Ovary (tissue), 9 donors: ENCODE results near the gene YIPF2. TPM values are rescaled to one million over a fixed set of nuclear protein-coding genes. Genes with fewer than 3 reads are reported as not detected.

Source experiments
- DNase-seq, 5 donors: peaks; one replicate each; pipeline ENCODE4 v3.0.0-alpha.2; 2019 to 2020
- H3K27ac ChIP-seq, 2 donors: fragments of 200-600 bp; one replicate each; pipeline versions ENCODE4 v1.5.1 to v1.8.0; 2019 to 2022
- H3K27me3 ChIP-seq: fragments of 200-600 bp; one replicate; pipeline ENCODE4 v1.8.0; 2022
- H3K36me3 ChIP-seq: fragments of 200-600 bp; sonication (generic); one replicate; pipeline ENCODE4 v1.5.1; 2019
- H3K4me1 ChIP-seq: one replicate; pipeline ENCODE4 v1.8.1; 2013; ENCODE audit warnings: mild to moderate bottlenecking, moderate library complexity; ENCODE audit not compliant: insufficient read depth
- H3K4me3 ChIP-seq: fragments of 200-600 bp; sonication (generic); one replicate; pipeline ENCODE4 v1.5.1; 2017
- H3K9me3 ChIP-seq, 2 donors: fragments of 200-600 bp in 1 of 2; sonication (generic) in 1 of 2; one replicate each; pipeline versions ENCODE4 v1.5.1 to v1.8.1; 2013 to 2019; ENCODE audit warnings: mild to moderate bottlenecking in 1 of 2, moderate library complexity in 1 of 2
- EP300 ChIP-seq: sonication (generic); formaldehyde crosslinking; IDR thresholded peaks from one replicate; pipeline ENCODE4 v1.6.1; 2017; ENCODE audit warnings: antibody characterized with exemption
- POLR2A ChIP-seq: fragments of 450-650 bp; IDR thresholded peaks from one replicate; pipeline ENCODE4 v1.6.1; 2017; ENCODE audit warnings: antibody characterized with exemption, mild to moderate bottlenecking, moderate library complexity
- WGBS, 3 donors: extraction: QIAGEN DNeasy Blood & Tissue Kit in 1 of 3; methylation state at CpG; one replicate each; pipeline versions ENCODE4 v1.1.5 to v1.1.7; 2013 to 2017; 5-methylcytosine and 5-hydroxymethylcytosine counted together
- intact Hi-C, 4 donors: fragments of 100-400 bp; cut with DNase I; formaldehyde crosslinking; loops; one replicate each; pipeline versions ENCODE4 v1.11.0 to v1.15.1; 2022 to 2023
- polyA plus RNA-seq, 2 donors: library from polyadenylated mRNA; stranded (reverse); fragments of 200-250 nt in 1 of 2; fragments of 350-450 nt in 1 of 2; fragmentation: Illumina TruSeq in 1 of 2; extraction: RNeasy Lipid Tissue Mini Kit (QIAGEN cat#74804) in 1 of 2; gene quantifications; one replicate each; pipeline ENCODE4 v1.2.3, GENCODE V29; 2013 to 2014
- total RNA-seq, 7 donors: library from RNA; depleted of rRNA in 2 of 7; stranded (reverse); fragments of >200 nt in 2 of 7; fragmentation: NEBNext Ultra II Directional in 3 of 7; extraction: Animal tissue kit (Norgen Biotek cat#: 25700) in 3 of 7; gene quantifications; one replicate each; pipeline versions ENCODE4 v1.1.0 to v1.2.4, GENCODE V29; 2016 to 2023
- TF ChIP-seq, protein P1 (sequence below), 3 donors: fragments of 450-650 bp in 2 of 3; fragments of 200-600 bp in 1 of 3; IDR thresholded peaks; one replicate each; pipeline versions ENCODE4 v1.5.1 to v1.8.0; 2016 to 2022; ENCODE audit warnings: antibody characterized with exemption in 3 of 3, mild to moderate bottlenecking in 1 of 3
- donor health status: DM: no; HTN: no; CAD: no; lungs with moderate emphysema.
- donor health status: DM: no; HTN: no; CAD: no.
- donor health status: Bipolar disorder and iron deficiency.
- donor health status: DM: yes; HTN: yes; CAD: no.
- donor health status: DM: no; HTN: no; CAD: no.
- donor health status: DM: yes; HTN: yes; CAD: no.

The YIPF2 gene
- total and polyA plus RNA-seq, 9 donors, result 10.3 to 66.4 (median 45.7) TPM

DNA sequence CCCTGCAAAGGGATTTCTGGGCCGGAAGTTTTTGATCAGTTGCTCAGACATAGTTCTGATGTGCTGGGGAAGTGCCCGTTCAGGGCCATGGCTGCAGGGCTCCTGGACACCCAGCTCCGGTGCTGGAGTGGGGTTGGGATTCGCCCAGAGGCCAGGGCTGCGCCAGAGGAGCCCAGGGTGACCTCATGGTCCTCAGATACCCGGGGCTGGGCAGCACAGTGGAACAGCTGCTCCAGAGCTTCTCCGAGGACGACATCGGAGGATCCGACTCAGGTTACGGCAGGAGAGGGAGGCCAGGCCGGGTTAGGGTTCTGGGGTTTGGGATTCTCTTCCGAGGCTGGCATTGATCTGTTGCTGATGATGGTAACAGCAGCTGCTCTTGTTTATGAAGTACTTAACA, 36.2 kb downstream of the YIPF2 start:
- DNase-seq, result no peak
- H3K4me3 ChIP-seq, result no peak overlapping the region
- H3K27ac ChIP-seq, result no peak overlapping the region
- intact Hi-C loops, result no loop called here
- H3K27me3 ChIP-seq, result no peaks in the 10 kb centered on the region
- H3K36me3 ChIP-seq, result no peaks in the 10 kb centered on the region
- 80 to 92% (median 90%) methylated on average over 13 of the region's 13 CpGs for WGBS, 3 donors
- no peaks in the 10 kb centered on the region for H3K9me3 ChIP-seq
- peaks cover 21% of the 10 kb centered on the region for H3K4me1 ChIP-seq
- TF ChIP-seq EP300 (no peak), POLR2A (no peak)
- TF ChIP-seq, protein P1, sequence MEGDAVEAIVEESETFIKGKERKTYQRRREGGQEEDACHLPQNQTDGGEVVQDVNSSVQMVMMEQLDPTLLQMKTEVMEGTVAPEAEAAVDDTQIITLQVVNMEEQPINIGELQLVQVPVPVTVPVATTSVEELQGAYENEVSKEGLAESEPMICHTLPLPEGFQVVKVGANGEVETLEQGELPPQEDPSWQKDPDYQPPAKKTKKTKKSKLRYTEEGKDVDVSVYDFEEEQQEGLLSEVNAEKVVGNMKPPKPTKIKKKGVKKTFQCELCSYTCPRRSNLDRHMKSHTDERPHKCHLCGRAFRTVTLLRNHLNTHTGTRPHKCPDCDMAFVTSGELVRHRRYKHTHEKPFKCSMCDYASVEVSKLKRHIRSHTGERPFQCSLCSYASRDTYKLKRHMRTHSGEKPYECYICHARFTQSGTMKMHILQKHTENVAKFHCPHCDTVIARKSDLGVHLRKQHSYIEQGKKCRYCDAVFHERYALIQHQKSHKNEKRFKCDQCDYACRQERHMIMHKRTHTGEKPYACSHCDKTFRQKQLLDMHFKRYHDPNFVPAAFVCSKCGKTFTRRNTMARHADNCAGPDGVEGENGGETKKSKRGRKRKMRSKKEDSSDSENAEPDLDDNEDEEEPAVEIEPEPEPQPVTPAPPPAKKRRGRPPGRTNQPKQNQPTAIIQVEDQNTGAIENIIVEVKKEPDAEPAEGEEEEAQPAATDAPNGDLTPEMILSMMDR (IDR thresholded peaks at IDR 0.05), result no peak

DNA sequence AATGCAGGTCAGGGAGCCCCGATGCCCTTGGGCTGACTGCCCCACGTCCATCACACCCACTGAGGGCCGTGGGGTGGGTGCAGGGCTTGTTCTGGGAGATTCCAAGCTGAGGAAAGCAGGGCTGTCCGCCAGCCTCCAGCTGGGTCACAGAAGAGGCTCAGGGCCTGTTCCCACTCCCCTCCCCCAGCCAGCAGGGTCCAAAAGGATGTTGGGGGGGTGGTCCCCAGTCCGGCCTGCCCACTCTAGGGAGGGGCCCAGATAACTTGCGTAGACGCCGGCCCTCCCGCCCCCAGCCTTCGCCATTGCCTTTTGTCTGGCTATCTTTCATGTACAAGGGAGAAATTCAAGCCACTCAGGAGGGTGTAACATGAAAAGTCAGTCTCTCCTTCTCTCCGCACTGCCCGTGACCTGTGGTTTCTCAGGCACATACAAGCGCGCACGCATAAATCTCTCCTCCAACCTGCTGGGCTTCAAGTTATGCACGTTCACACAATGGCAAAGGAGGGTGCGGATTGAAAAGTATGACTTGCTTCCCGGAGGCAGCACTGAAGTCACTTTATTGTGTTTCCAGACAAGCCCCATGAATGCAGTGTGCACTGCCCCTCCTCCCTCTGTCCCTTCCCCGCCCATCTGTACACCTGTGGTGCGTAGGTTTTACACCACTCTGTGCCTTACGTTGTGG, 36.9 kb downstream of the YIPF2 start:
- no peak overlapping the region for H3K4me3 ChIP-seq
- H3K9me3 ChIP-seq, result no peaks in the 10 kb centered on the region
- no peak for TF ChIP-seq POLR2A
- TF ChIP-seq, protein P1 (IDR thresholded peaks at IDR 0.05), result no peak
- TF ChIP-seq EP300, result no peak
- WGBS, 3 donors, result 31 to 36% (median 34%) methylated on average over 17 to 21 of the region's 21 CpGs
- no peaks in the 10 kb centered on the region for H3K36me3 ChIP-seq
- intact Hi-C loops, result no loop called here
- H3K27me3 ChIP-seq, result no peaks in the 10 kb centered on the region
- peak in 3 of 5 donors; percentile 50 to 66 (median 58) for DNase-seq
- peaks cover 20% of the 10 kb centered on the region for H3K4me1 ChIP-seq
- H3K27ac ChIP-seq, result no peak overlapping the region

DNA sequence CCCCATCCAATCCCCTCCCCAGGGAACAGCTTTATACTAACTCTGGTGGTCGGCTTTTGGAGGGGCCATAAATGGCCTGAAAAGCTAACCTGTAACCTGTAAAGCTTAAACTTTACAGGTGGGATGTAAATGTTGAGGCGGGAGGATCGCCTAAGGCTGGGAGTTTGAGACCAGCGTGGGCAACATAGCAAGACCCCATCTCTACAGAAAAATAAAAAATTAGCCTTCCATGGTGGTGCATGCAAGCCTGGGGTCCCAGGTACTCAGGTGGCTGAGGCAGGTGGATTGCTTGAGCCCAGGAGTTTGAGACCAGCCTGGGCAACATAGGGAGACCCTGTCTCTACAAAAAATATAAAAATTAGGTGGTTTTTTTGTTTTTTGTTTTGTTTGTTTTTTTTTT, 38.6 kb downstream of the YIPF2 start:
- DNase-seq, result no peak
- no peaks in the 10 kb centered on the region for H3K9me3 ChIP-seq
- H3K36me3 ChIP-seq, result no peaks in the 10 kb centered on the region
- TF ChIP-seq, protein P1 (IDR thresholded peaks at IDR 0.05), result no peak
- no peak for TF ChIP-seq EP300
- no peak for TF ChIP-seq POLR2A
- 93 to 98% (median 98%) methylated on average over 4 of the region's 4 CpGs for WGBS, 3 donors
- H3K27ac ChIP-seq, result no peak overlapping the region
- intact Hi-C loops, result no loop called here
- H3K27me3 ChIP-seq, result no peaks in the 10 kb centered on the region
- H3K4me1 ChIP-seq, result peaks cover 23% of the 10 kb centered on the region
- no peak overlapping the region for H3K4me3 ChIP-seq

DNA sequence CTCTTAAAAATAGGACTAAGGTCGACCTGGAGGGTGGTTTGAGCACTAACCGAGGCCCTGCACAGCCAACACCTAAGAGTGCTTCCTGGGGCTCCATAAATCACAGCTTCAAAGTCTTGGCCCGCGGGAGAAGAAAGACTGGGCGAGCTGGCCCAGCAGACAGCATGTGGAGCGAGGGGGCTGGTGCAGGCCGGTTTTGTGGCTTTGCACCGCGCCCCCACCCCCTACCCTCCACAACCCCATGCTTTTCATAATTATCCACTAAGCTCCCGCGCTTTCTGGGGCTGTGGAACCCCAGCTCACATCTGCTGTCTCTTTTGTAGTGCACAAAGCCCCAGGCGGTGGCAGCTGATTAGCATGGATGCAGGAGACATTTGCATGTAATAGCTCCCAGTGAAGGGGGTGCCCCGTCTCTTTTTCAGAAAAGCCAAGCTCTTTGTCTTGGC, 40.0 kb downstream of the YIPF2 start:
- Histone ChIP-seq H3K36me3 (no peaks in the 10 kb centered on the region), H3K9me3 (no peaks in the 10 kb centered on the region), H3K27me3 (no peaks in the 10 kb centered on the region), H3K4me1 (peaks cover 16% of the 10 kb centered on the region), H3K27ac (no peak overlapping the region), H3K4me3 (no peak overlapping the region)
- 68 to 77% (median 70%) methylated on average over 13 of the region's 13 CpGs for WGBS, 3 donors
- TF ChIP-seq, protein P1 (IDR thresholded peaks at IDR 0.05), result no peak
- TF ChIP-seq POLR2A (no peak), EP300 (no peak)
- DNase-seq, result no peak
- intact Hi-C loops, result no loop called here
